ENCODE results near the gene GNA12.

GNA12 gene

GRCh38 chr7:2815875-2816245 is 28.2 kb downstream of the GNA12 start:
- no peak overlapping the region for H3K4me3 ChIP-seq (ENCODE audit: low read depth, low read length)
- DNase-seq (ENCODE audit: low read depth) = no peak
- in situ Hi-C loops (cut with HindIII; ENCODE audit: low sequenced_read_pairs) = no loop called here
- no peak for TF ChIP-seq CTCF (IDR thresholded peaks at IDR 0.05; ENCODE audit: low read depth, low read length, missing control alignments)

GRCh38 chr7:2814946-2815874 is 28.9 kb downstream of the GNA12 start:
- no peak for TF ChIP-seq CTCF (IDR thresholded peaks at IDR 0.05; ENCODE audit: low read depth, low read length, missing control alignments)
- in situ Hi-C loops (cut with HindIII; ENCODE audit: low sequenced_read_pairs) = no loop called here
- no peak overlapping the region for H3K4me3 ChIP-seq (ENCODE audit: low read depth, low read length)
- no peak for DNase-seq (ENCODE audit: low read depth)

GRCh38 chr7:2814186-2814945 is 29.7 kb downstream of the GNA12 start:
- TF ChIP-seq CTCF (IDR thresholded peaks at IDR 0.05; ENCODE audit: low read depth, low read length, missing control alignments) = no peak
- DNase-seq (ENCODE audit: low read depth) = no peak

GRCh38 chr7:2813350-2814185 is 30.5 kb downstream of the GNA12 start:
- H3K4me3 ChIP-seq (ENCODE audit: low read depth, low read length) = no peak overlapping the region
- no peak for TF ChIP-seq CTCF (IDR thresholded peaks at IDR 0.05; ENCODE audit: low read depth, low read length, missing control alignments)
- in situ Hi-C loops (cut with HindIII; ENCODE audit: low sequenced_read_pairs) = no loop called here
- no peak for DNase-seq (ENCODE audit: low read depth)

More at GRCh38 chr7:2814186-2814945, 29.7 kb downstream of the GNA12 start:
- no peak overlapping the region for H3K4me3 ChIP-seq (ENCODE audit: low read depth, low read length)
- in situ Hi-C loops (cut with HindIII; ENCODE audit: low sequenced_read_pairs) = no loop called here

GRCh38 chr7:2812831-2813230 is 31.3 kb downstream of the GNA12 start:
- H3K4me3 ChIP-seq (ENCODE audit: low read depth, low read length) = no peak overlapping the region
- in situ Hi-C loops (cut with HindIII; ENCODE audit: low sequenced_read_pairs) = no loop called here
- no peak for DNase-seq (ENCODE audit: low read depth)
- TF ChIP-seq CTCF (IDR thresholded peaks at IDR 0.05; ENCODE audit: low read depth, low read length, missing control alignments) = no peak

- no peak for TF ChIP-seq CTCF (IDR thresholded peaks at IDR 0.05; ENCODE audit: low read depth, low read length, missing control alignments)
- in situ Hi-C loops (cut with HindIII; ENCODE audit: low sequenced_read_pairs) = no loop called here
- no peak for DNase-seq (ENCODE audit: low read depth)
- no peak overlapping the region for H3K4me3 ChIP-seq (ENCODE audit: low read depth, low read length)
Measured at GRCh38 chr7:2812114-2812487, 32.0 kb downstream of the GNA12 start.
